Body of pancreas (tissue), 4 donors: Measurements from ENCODE around the gene GNB4.

Experiments
- POLR2A ChIP-seq, 3 donors: fragments of 450-650 bp; IDR thresholded peaks; one replicate each; pipeline ENCODE4 v1.6.1; 2016; ENCODE audit warnings: antibody characterized with exemption in 3 of 3, mild to moderate bottlenecking in 2 of 3
- TF ChIP-seq, protein P1 (sequence below), 7 experiments: fragments of 450-650 bp in 4 of 7; fragments of 200-600 bp in 3 of 7; sonication (generic) in 3 of 7; IDR thresholded peaks; one replicate each; pipeline ENCODE4 v1.5.1; 2016 to 2019; ENCODE audit warnings: antibody characterized with exemption in 7 of 7

DNA sequence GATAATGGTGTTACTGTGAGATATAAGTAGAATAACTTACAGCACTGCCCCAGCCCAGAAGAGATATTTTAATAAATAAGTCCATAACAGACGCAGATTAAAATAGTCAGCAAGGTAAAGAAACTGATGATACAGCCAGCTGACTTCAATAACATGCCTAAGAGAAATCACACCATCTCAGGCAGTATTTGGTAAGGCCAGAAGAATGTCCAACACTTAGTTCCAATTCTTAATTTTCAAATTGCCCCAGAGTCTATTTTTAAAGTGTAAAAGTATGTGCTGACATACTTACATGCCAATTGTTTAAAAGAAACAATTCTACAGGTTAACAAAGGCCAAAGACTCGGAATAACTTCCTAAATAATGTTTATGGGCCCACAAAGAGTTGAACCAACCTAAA lies 1.6 kb downstream of the GNB4 start:
- TF ChIP-seq, protein P1, sequence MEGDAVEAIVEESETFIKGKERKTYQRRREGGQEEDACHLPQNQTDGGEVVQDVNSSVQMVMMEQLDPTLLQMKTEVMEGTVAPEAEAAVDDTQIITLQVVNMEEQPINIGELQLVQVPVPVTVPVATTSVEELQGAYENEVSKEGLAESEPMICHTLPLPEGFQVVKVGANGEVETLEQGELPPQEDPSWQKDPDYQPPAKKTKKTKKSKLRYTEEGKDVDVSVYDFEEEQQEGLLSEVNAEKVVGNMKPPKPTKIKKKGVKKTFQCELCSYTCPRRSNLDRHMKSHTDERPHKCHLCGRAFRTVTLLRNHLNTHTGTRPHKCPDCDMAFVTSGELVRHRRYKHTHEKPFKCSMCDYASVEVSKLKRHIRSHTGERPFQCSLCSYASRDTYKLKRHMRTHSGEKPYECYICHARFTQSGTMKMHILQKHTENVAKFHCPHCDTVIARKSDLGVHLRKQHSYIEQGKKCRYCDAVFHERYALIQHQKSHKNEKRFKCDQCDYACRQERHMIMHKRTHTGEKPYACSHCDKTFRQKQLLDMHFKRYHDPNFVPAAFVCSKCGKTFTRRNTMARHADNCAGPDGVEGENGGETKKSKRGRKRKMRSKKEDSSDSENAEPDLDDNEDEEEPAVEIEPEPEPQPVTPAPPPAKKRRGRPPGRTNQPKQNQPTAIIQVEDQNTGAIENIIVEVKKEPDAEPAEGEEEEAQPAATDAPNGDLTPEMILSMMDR (IDR thresholded peaks at IDR 0.05): no peak
- TF ChIP-seq POLR2A (IDR thresholded peaks at IDR 0.05): no peak
